PC-3 (cell line): Measurements from ENCODE around the gene TMEM178B. TPM values are rescaled to one million over a fixed set of nuclear protein-coding genes. Genes with fewer than 3 reads are reported as not detected.

Experiments used
- ATAC-seq: fragments of 200-7000 bp; cut with Tn5 transposase; 2 replicates; pipeline ENCODE4 v1.9.1; 2020; ENCODE audit warnings: mild to moderate bottlenecking, moderate library complexity
- BruUV-seq: library from RNA; stranded (reverse); fragments of 400-500 nt; replicated peaks from 2 replicates; lab custom pipeline; 2021; lab: Mats Ljungman, UMichigan
- CTCF ChIA-PET: fragments of 300-600 bp; sonication (Branson Sonifier 250); formaldehyde crosslinking; loops from one replicate; lab custom pipeline; 2022; ENCODE audit warnings: antibody characterized with exemption; lab: Charles Lee
- POLR2A ChIA-PET: fragments of 300-600 bp; sonication (Branson Sonifier 250); formaldehyde crosslinking; loops from one replicate; lab custom pipeline; 2022; ENCODE audit warnings: antibody characterized with exemption; ENCODE audit not compliant: unreplicated experiment; lab: Charles Lee
- DNase-seq: peaks from one replicate; pipeline ENCODE4 v3.0.0-alpha.2; 2015
- H2AFZ ChIP-seq: fragments of 300-600 bp; sonication (generic); 2 replicates; pipeline ENCODE4 v1.6.0; 2016; ENCODE audit warnings: antibody characterized with exemption, low read length
- H3F3A ChIP-seq: fragments of 300-600 bp; sonication (generic); one replicate; pipeline ENCODE4 v1.6.0; 2017; ENCODE audit warnings: antibody characterized with exemption, low read length, control low read depth, mild to moderate bottlenecking; ENCODE audit not compliant: unreplicated experiment
- H3K27ac ChIP-seq: fragments of 300-600 bp; sonication (generic); 2 replicates; pipeline ENCODE4 v1.5.1; 2016; ENCODE audit warnings: mild to moderate bottlenecking, low read length
- H3K27me3 ChIP-seq: fragments of 300-600 bp; sonication (generic); 2 replicates; pipeline ENCODE4 v1.6.1; 2016; ENCODE audit warnings: low read length, mixed read lengths
- H3K36me3 ChIP-seq: fragments of 300-600 bp; sonication (generic); 2 replicates; pipeline ENCODE4 v1.6.1; 2016; ENCODE audit warnings: low read depth, mixed run types, low read length, mixed read lengths
- H3K4me1 ChIP-seq: fragments of 300-600 bp; sonication (generic); 2 replicates; pipeline ENCODE4 v1.5.1; 2016; ENCODE audit warnings: low read length; ENCODE audit not compliant: insufficient read depth
- H3K4me2 ChIP-seq: fragments of 300-600 bp; sonication (generic); 2 replicates; pipeline ENCODE4 v1.6.0; 2016; ENCODE audit warnings: low read length
- H3K4me3 ChIP-seq: fragments of 300-600 bp; sonication (generic); 2 replicates; pipeline ENCODE4 v1.5.1; 2016; ENCODE audit warnings: mild to moderate bottlenecking, low read length, mixed read lengths
- H3K79me2 ChIP-seq: fragments of 300-600 bp; sonication (generic); 2 replicates; pipeline ENCODE4 v1.6.1; 2017; ENCODE audit warnings: low read length, mixed read lengths
- H3K9ac ChIP-seq: fragments of 300-600 bp; sonication (generic); 2 replicates; pipeline ENCODE4 v1.6.0; 2016; ENCODE audit warnings: mild to moderate bottlenecking, low read length
- H3K9me2 ChIP-seq: fragments of 300-600 bp; sonication (generic); replicated peaks from 2 replicates; pipeline ENCODE4 v1.6.1; 2016; ENCODE audit warnings: mixed run types, low read length, mixed read lengths
- H3K9me3 ChIP-seq: fragments of 300-600 bp; sonication (generic); 2 replicates; pipeline ENCODE4 v1.6.1; 2016; ENCODE audit warnings: low read length, mixed read lengths
- H4K20me1 ChIP-seq: fragments of 300-600 bp; sonication (generic); 2 replicates; pipeline ENCODE4 v1.6.1; 2016; ENCODE audit warnings: low read length, mixed read lengths
- EZH2 ChIP-seq: fragments of 300-600 bp; sonication (generic); IDR thresholded peaks from one replicate; pipeline ENCODE4 v1.6.1; 2017; ENCODE audit warnings: antibody characterized with exemption, mild to moderate bottlenecking, low read length; ENCODE audit not compliant: unreplicated experiment
- EZH2phosphoT487 ChIP-seq: fragments of 300-600 bp; sonication (generic); IDR thresholded peaks from 2 replicates; pipeline ENCODE4 v1.6.1; 2018; ENCODE audit warnings: mild to moderate bottlenecking, antibody characterized with exemption, low read length, borderline replicate concordance
- intact Hi-C: fragments of 100-400 bp; cut with micrococcal nuclease; formaldehyde crosslinking; loops from 2 replicates; pipeline ENCODE4 v1.9.0; 2023
- total RNA-seq: library from RNA; depleted of rRNA; stranded (reverse); fragments of >200 nt; gene quantifications from 2 replicates; pipeline ENCODE4 v1.2.3, GENCODE V29; 2014
- TF ChIP-seq, protein P1 (sequence below): fragments of 300-600 bp; sonication (generic); conservative IDR thresholded peaks from 2 replicates; pipeline ENCODE4 v1.5.1; 2017; ENCODE audit warnings: antibody characterized with exemption, low read depth, mild to moderate bottlenecking, low read length

Gene TMEM178B
- total RNA-seq, 1 experiment from 2014 or later: 0.29 TPM

DNA sequence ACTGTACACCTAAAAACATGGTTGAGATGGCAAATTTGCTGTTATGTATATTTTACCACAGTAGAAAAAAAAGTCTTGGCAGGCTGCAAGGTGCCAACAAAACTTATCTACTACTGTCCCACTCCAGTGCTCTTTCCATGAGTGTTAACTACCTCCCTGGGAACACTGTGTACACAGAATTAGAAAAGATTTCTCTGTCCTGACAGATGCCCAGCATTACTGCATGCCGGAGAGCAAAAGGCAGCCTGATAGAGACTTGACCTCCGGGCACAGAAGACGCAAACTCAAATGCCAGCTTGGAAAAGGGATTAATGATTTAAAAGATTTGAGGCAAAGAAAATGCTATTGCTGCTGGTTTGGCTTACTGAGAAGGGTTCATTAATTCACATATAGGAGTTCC lies 228.8 kb downstream of the TMEM178B start:
- TF ChIP-seq EZH2phosphoT487: no peak
- TF ChIP-seq EZH2: no peak
- TF ChIP-seq, protein P1, sequence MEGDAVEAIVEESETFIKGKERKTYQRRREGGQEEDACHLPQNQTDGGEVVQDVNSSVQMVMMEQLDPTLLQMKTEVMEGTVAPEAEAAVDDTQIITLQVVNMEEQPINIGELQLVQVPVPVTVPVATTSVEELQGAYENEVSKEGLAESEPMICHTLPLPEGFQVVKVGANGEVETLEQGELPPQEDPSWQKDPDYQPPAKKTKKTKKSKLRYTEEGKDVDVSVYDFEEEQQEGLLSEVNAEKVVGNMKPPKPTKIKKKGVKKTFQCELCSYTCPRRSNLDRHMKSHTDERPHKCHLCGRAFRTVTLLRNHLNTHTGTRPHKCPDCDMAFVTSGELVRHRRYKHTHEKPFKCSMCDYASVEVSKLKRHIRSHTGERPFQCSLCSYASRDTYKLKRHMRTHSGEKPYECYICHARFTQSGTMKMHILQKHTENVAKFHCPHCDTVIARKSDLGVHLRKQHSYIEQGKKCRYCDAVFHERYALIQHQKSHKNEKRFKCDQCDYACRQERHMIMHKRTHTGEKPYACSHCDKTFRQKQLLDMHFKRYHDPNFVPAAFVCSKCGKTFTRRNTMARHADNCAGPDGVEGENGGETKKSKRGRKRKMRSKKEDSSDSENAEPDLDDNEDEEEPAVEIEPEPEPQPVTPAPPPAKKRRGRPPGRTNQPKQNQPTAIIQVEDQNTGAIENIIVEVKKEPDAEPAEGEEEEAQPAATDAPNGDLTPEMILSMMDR: no peak
- intact Hi-C loops: no loop called here

DNA sequence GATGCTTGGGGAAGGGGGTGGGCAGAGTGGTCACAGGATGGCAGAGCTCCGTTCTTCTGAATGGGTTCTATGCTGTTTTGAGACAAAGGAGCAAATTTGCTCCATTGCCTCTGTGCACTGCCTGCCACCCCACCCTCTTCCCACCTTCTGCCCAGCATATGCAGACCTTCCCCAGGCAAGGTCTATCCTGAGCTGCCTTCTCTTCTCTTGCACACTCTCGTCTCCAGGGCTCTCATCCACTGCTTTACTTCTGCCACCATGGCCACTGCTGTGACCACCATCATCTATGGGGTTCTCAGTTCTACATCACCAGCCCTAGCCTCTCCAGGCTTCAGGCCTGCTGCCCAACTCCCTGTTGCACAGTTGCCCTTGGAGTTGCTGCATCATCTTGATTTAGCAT lies 230.4 kb downstream of the TMEM178B start:
- H3K4me1 ChIP-seq: no peaks in the 10 kb centered on the region
- DNase-seq: no peak
- BruUV-seq: no TSS peak
- no peak overlapping the region for H3K4me3 ChIP-seq
- ChIA-PET POLR2A (no interaction called here), CTCF (no interaction called here)
- no peaks in the 10 kb centered on the region for H4K20me1 ChIP-seq
- no peaks in the 10 kb centered on the region for H3K9me3 ChIP-seq
- H2AFZ ChIP-seq: no peak overlapping the region
- H3K36me3 ChIP-seq: no peaks in the 10 kb centered on the region
- H3F3A ChIP-seq: no peaks in the 10 kb centered on the region
- H3K4me2 ChIP-seq: no peak overlapping the region
- no peaks in the 10 kb centered on the region for H3K79me2 ChIP-seq
- intact Hi-C loops: no loop called here
- TF ChIP-seq, protein P1: no peak
- TF ChIP-seq EZH2: no peak
- no peak for TF ChIP-seq EZH2phosphoT487
- no peaks in the 10 kb centered on the region for H3K9me2 ChIP-seq
- no peak overlapping the region for H3K9ac ChIP-seq
- no peaks in the 10 kb centered on the region; the same call in 1 of the 2 replicates for H3K27me3 ChIP-seq
- ATAC-seq: no peak
- H3K27ac ChIP-seq: no peak overlapping the region

More for the DNA sequence above, 228.8 kb downstream of the TMEM178B start:
- no peak overlapping the region for H3K27ac ChIP-seq
- H3K27me3 ChIP-seq: no peaks in the 10 kb centered on the region
- H3K4me1 ChIP-seq: no peaks in the 10 kb centered on the region
- no peak overlapping the region for H3K4me2 ChIP-seq
- H4K20me1 ChIP-seq: no peaks in the 10 kb centered on the region
- ChIA-PET CTCF (no interaction called here), POLR2A (no interaction called here)
- H2AFZ ChIP-seq: no peak overlapping the region
- H3K9me3 ChIP-seq: no peaks in the 10 kb centered on the region
- DNase-seq (no peak), ATAC-seq (no peak)
- BruUV-seq: no TSS peak
- no peaks in the 10 kb centered on the region for H3F3A ChIP-seq
- H3K9ac ChIP-seq: no peak overlapping the region
- H3K79me2 ChIP-seq: no peaks in the 10 kb centered on the region
- no peaks in the 10 kb centered on the region for H3K9me2 ChIP-seq
- H3K36me3 ChIP-seq: no peaks in the 10 kb centered on the region
- H3K4me3 ChIP-seq: no peak overlapping the region

DNA sequence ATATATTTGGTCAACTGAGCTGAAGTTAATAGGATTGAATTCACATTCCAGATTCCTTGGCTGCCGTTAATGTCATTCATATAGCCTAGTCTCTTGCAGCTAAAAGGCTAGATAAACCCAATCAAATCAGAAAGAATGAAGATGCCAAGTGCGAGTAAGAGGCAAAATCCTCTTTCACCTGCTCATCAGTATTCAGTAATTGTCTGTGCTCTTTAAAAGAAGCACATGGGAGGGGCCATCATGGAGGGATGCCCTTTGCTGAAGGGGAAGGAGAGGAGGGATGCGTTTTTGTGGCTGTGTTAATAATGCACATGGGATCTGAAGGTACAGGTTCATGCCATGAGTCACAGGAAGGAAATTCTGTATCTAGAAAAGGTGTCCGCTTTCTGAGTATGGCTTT lies 232.2 kb downstream of the TMEM178B start:
- no peaks in the 10 kb centered on the region for H3K4me1 ChIP-seq
- no peaks in the 10 kb centered on the region for H3K79me2 ChIP-seq
- no peak overlapping the region for H3K4me3 ChIP-seq
- no peak overlapping the region for H3K4me2 ChIP-seq
- DNase-seq (no peak), ATAC-seq (no peak)
- H3K36me3 ChIP-seq: no peaks in the 10 kb centered on the region
- ChIA-PET POLR2A (no interaction called here), CTCF (no interaction called here)
- intact Hi-C loops: no loop called here
- no peak overlapping the region for H2AFZ ChIP-seq
- no peaks in the 10 kb centered on the region for H3K9me2 ChIP-seq
- H4K20me1 ChIP-seq: no peaks in the 10 kb centered on the region
- no peaks in the 10 kb centered on the region for H3F3A ChIP-seq
- no peak overlapping the region for H3K27ac ChIP-seq
- BruUV-seq: no TSS peak
- TF ChIP-seq, protein P1: no peak
- no peak for TF ChIP-seq EZH2
- no peak for TF ChIP-seq EZH2phosphoT487
- H3K9ac ChIP-seq: no peak overlapping the region
- no peaks in the 10 kb centered on the region for H3K9me3 ChIP-seq
- no peaks in the 10 kb centered on the region; the same call in 1 of the 2 replicates for H3K27me3 ChIP-seq
